HK-2 (cell line): ENCODE results near the gene TIGD1.
"Not testable (repeated sequence)": the region's sequence is repeated elsewhere in the genome, so short reads cannot be mapped to it uniquely, and the experiment has no call there.

Experiments
- DNase-seq: peaks from one replicate; pipeline ENCODE4 v3.0.0-alpha.2; 2018; ENCODE audit not compliant: unreplicated experiment

The TIGD1 gene

GRCh38 chr2:232570481-232570880, 20.1 kb upstream of the TIGD1 start:
- DNase-seq: not testable (repeated sequence)

- DNase-seq: no peak
Observed at GRCh38 chr2:232569541-232569940, 19.2 kb upstream of the TIGD1 start.

- peak; percentile 34 for DNase-seq
Observed at GRCh38 chr2:232568161-232568560, 17.8 kb upstream of the TIGD1 start.

GRCh38 chr2:232567721-232568120, 17.4 kb upstream of the TIGD1 start:
- DNase-seq: no peak

- DNase-seq: no peak
Observed at GRCh38 chr2:232563580-232563979, 13.2 kb upstream of the TIGD1 start.

GRCh38 chr2:232562515-232563151, 12.3 kb upstream of the TIGD1 start:
- DNase-seq: no peak

- DNase-seq: no peak
Observed at GRCh38 chr2:232556426-232556825, 6.1 kb upstream of the TIGD1 start.

GRCh38 chr2:232551776-232552175, 1.4 kb upstream of the TIGD1 start:
- DNase-seq: no peak

- no peak for DNase-seq
Observed at GRCh38 chr2:232551250-232551638, 887 bp upstream of the TIGD1 start.

- no peak for DNase-seq
Observed at GRCh38 chr2:232549655-232550353, 553 bp downstream of the TIGD1 start.

GRCh38 chr2:232547991-232548390, 2.4 kb downstream of the TIGD1 start:
- no peak for DNase-seq

GRCh38 chr2:232545511-232546375, 4.6 kb downstream of the TIGD1 start:
- no peak for DNase-seq

- DNase-seq: no peak
Observed at GRCh38 chr2:232544674-232545073, 5.7 kb downstream of the TIGD1 start.

GRCh38 chr2:232543928-232544631, 6.3 kb downstream of the TIGD1 start:
- DNase-seq: no peak

- DNase-seq: no peak
Observed at GRCh38 chr2:232543491-232543890, 6.9 kb downstream of the TIGD1 start.

GRCh38 chr2:232542715-232543467, 7.5 kb downstream of the TIGD1 start:
- no peak for DNase-seq

GRCh38 chr2:232541961-232542714, 8.2 kb downstream of the TIGD1 start:
- DNase-seq: no peak

GRCh38 chr2:232541195-232541960, 9.0 kb downstream of the TIGD1 start:
- DNase-seq: no peak

GRCh38 chr2:232540441-232541041, 9.8 kb downstream of the TIGD1 start:
- no peak for DNase-seq
